ENCODE data around the gene PAX2. TPM values are rescaled to one million over a fixed set of nuclear protein-coding genes. Genes with fewer than 3 reads are reported as not detected.

PAX2 gene
- total and polyA plus RNA-seq, 2 of the 8 experiments (the other 6 are each of a cell fraction or from before 2014, with no cell fraction given) = 0.02 TPM; not detected in 1

- POLR2A ChIA-PET (ENCODE audit: partially characterized antibody) = no interaction called here
- H3K9ac ChIP-seq (replicated peaks in 1 of 4; ENCODE audit: extremely low read depth in 1 of 4, low read depth in 3 of 4, low read length in 3 of 4) = no peak overlapping the region
- no peak overlapping the region for H3K4me2 ChIP-seq (ENCODE audit: insufficient read depth in 1 of 2, low read depth in 2 of 2, low read length in 2 of 2)
- no peaks in the 10 kb centered on the region for H4K20me1 ChIP-seq (replicated peaks in 1 of 2; ENCODE audit: control insufficient read depth in 1 of 2, insufficient read depth in 2 of 2, low read length in 2 of 2)
- no peak for DNase-seq (ENCODE audit: low read depth in 1 of 2, low spot score in 2 of 2)
- WGBS, 2 experiments (ENCODE audit: extremely low coverage in 1 of 2, insufficient coverage in 1 of 2, insufficient read length in 1 of 2, insufficient replicate concordance in 2 of 2, low coverage in 1 of 2, low lambda C conversion rate in 2 of 2, missing lambda C conversion rate in 1 of 2) = 89% methylated on average over 5 of the region's 5 CpGs; no CpG with 5 or more reads in 1 of the 2 experiments
- no peak overlapping the region for H2BK15ac ChIP-seq (ENCODE audit: low read length)
- CTCF ChIA-PET (ENCODE audit: partially characterized antibody) = interaction anchor here (0.7 to 1.4 kb wide), 9 partner anchors 8 to 115 kb away, joined by 3 to 6 read pairs (median 3); no protein-coding TSS in a partner anchor
- no peak overlapping the region for H4K8ac ChIP-seq (ENCODE audit: extremely low read depth, insufficient read depth, low read length)
- H4K91ac ChIP-seq (replicated peaks; ENCODE audit: insufficient read length, low read length) = no peak overlapping the region
- no peak overlapping the region for H3K23ac ChIP-seq (ENCODE audit: insufficient read length)
- H3K79me1 ChIP-seq (ENCODE audit: low read depth, low read length) = no peaks in the 10 kb centered on the region
- H2BK5ac ChIP-seq (ENCODE audit: low read depth, low read length) = no peak overlapping the region
- H3K4me3 ChIP-seq (ENCODE audit: extremely low read depth in 1 of 4, insufficient read depth in 2 of 4, low read depth in 3 of 4, low read length in 4 of 4) = no peak overlapping the region
- H3K4me1 ChIP-seq (replicated peaks in 1 of 4; ENCODE audit: control insufficient read depth in 3 of 4, insufficient read depth in 4 of 4, low read length in 3 of 4) = peaks cover 0 to 2% (median 0%) of the 10 kb centered on the region in 4 experiments; a peak in 1 of 7 replicates
- H3K9me3 ChIP-seq (ENCODE audit: insufficient read depth in 2 of 2, low read depth in 1 of 2, low read length in 1 of 2) = no peaks in the 10 kb centered on the region
- no peak for FAIRE-seq
- H2BK20ac ChIP-seq (ENCODE audit: low read length) = no peak overlapping the region
- H2AFZ ChIP-seq (ENCODE audit: low read length) = no peak overlapping the region
- H3K18ac ChIP-seq (ENCODE audit: extremely low read depth, low read length) = no peak overlapping the region
- H3K79me2 ChIP-seq (ENCODE audit: control insufficient read depth in 1 of 2, insufficient read depth in 2 of 2, low read length in 2 of 2) = no peaks in the 10 kb centered on the region
- H3K14ac ChIP-seq (ENCODE audit: insufficient read length) = no peak overlapping the region
- H2BK12ac ChIP-seq (ENCODE audit: low read depth, low read length) = no peak overlapping the region
- no peaks in the 10 kb centered on the region for H3K36me3 ChIP-seq (ENCODE audit: control insufficient read depth in 2 of 4, insufficient read depth in 4 of 4, low read length in 3 of 4)
- H3K4ac ChIP-seq (replicated peaks; ENCODE audit: insufficient read length, low read depth, low read length) = no peak overlapping the region
- H2AK5ac ChIP-seq (ENCODE audit: low read depth, low read length) = no peak overlapping the region
- no peaks in the 10 kb centered on the region; the same call in 1 of the 2 replicates for H3K23me2 ChIP-seq (ENCODE audit: low read depth, low read length)
- H2BK120ac ChIP-seq (replicated peaks; ENCODE audit: low read depth, low read length) = no peak overlapping the region
- peaks cover 0 to 23% (median 5%) of the 10 kb centered on the region in 4 experiments; a peak in 4 of 7 replicates for H3K27me3 ChIP-seq (replicated peaks in 1 of 4; ENCODE audit: control insufficient read depth in 3 of 4, extremely low read depth in 1 of 4, insufficient read depth in 3 of 4, low read length in 3 of 4)
- no peak overlapping the region for H3K56ac ChIP-seq (replicated peaks; ENCODE audit: insufficient read length, low read depth, low read length)
- H3K27ac ChIP-seq (ENCODE audit: low read depth, low read length) = no peak overlapping the region
- H4K5ac ChIP-seq (ENCODE audit: insufficient read length, low read depth, low read length) = no peak overlapping the region
- TF ChIP-seq USF2 (IDR thresholded peaks at IDR 0.05; ENCODE audit: low read length) (no peak), PHF8 (conservative IDR thresholded peaks at IDR 0.05; ENCODE audit: low read depth, low read length) (no peak), ZNF274 (IDR thresholded peaks at IDR 0.05; ENCODE audit: borderline replicate concordance, extremely low read depth, low read length) (no peak), POLR2AphosphoS5 (IDR thresholded peaks at IDR 0.05; ENCODE audit: low read depth, low read length) (no peak), CBX8 (IDR thresholded peaks at IDR 0.05; ENCODE audit: borderline replicate concordance, low read depth, low read length) (no peak), JUN (IDR thresholded peaks at IDR 0.05; ENCODE audit: low read depth, low read length) (no peak), HDAC2 (IDR thresholded peaks at IDR 0.05; ENCODE audit: borderline replicate concordance in 1 of 2, low read depth in 2 of 2, low read length in 2 of 2) (no peak)
Observed at GRCh38 chr10:100763043-100763747, 17.8 kb downstream of the PAX2 start.

All from H1 (cell line).